ENCODE data around the gene CYP2B6.
"Not testable (repeated sequence)": the region's sequence is repeated elsewhere in the genome, so short reads cannot be mapped to it uniquely, and the experiment has no call there.

The CYP2B6 gene

DNA sequence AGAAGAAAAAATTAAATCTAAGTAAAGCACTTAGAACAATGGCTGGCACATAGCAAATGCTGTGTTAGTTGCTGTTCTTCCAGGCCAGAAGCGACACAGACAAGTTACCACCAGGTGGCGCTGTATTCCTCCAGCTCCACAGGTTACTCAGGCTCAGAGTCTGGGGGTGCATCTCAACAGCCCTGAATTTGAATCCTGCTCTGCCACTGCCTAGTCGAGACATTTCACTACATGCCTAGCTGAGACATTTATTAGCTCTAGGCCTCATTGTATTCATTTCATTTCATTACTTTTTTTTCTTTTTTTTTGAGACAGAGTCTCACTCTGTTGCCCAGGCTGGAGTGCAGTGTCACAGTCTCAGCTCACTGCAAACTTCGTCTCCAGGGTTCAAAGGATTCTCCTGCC, 16.4 kb upstream of the CYP2B6 start:
- peak; percentile 78 for DNase-seq (ENCODE audit: low read depth)
- no peak overlapping the region for H3K4me3 ChIP-seq (ENCODE audit: low read length)
- peak; percentile 87 for TF ChIP-seq CTCF (IDR thresholded peaks at IDR 0.05; ENCODE audit: insufficient read depth, low read depth, low read length, missing control alignments)

GRCh38 chr19:40976134-40976533, 14.9 kb upstream of the CYP2B6 start:
- no peak for DNase-seq (ENCODE audit: low read depth)
- no peak for TF ChIP-seq CTCF (IDR thresholded peaks at IDR 0.05; ENCODE audit: insufficient read depth, low read depth, low read length, missing control alignments)
- no peak overlapping the region for H3K4me3 ChIP-seq (ENCODE audit: low read length)

- no peak overlapping the region for H3K4me3 ChIP-seq (ENCODE audit: low read length)
- TF ChIP-seq CTCF (IDR thresholded peaks at IDR 0.05; ENCODE audit: insufficient read depth, low read depth, low read length, missing control alignments), result no peak
- no peak for DNase-seq (ENCODE audit: low read depth)
Observed at GRCh38 chr19:40976724-40977123, 14.4 kb upstream of the CYP2B6 start.

- H3K4me3 ChIP-seq (ENCODE audit: low read length); DNase-seq (ENCODE audit: low read depth): not testable (repeated sequence)
Observed at GRCh38 chr19:40979759-40980158, 11.3 kb upstream of the CYP2B6 start.

DNA sequence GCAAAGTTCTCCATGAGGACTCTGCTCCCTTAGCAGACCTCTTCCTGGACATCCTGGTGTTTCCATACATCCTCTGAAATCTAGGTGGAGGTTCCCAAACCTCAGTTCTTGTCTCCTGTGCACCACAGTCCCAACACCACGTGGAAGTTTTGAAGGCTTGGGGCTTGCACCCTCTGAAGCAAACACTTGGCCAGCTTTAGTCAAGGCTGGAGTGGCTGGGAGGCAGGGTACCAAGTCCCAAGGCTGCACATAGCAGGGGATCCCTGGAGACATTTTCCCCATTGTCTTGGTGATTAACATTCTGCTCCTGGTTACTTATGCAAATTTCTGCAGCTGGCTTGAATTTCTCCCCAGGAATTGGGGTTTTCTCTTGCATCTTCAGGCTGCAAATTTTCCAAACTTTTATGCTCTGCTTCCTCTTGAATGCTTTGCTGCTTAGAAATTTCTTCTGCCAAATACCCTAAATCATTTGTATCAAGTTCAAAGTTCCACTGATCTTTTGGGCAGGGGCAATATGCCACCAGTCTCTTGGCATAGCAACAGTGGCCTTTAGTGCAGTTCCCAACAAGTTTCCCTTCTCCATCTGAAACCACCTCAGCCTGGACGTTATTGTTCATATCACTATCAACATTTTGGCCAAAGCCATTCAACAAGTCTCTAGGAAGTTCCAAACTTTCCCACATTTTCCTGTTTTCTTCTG, 10.2 kb upstream of the CYP2B6 start:
- H3K4me3 ChIP-seq (ENCODE audit: low read length); DNase-seq (ENCODE audit: low read depth): not testable (repeated sequence)

DNA sequence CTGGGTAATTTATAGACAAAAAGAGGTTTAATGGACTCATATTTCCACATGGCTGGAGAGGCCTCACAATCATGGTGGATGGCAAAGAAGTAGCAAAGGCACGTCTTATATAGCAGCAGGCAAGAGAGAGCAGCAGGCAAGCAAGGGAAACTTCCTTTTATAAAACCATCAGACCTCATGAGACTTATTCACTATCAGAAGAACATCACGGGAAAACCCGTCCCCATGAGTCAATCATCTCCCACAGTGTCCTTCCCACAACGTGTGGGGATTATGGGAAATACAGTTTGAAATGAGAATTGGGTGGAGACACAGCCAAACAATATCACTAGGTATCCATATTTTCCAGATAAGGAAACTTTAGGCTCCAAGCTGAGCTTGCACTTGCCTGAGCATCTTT, 9.5 kb upstream of the CYP2B6 start:
- no peak for DNase-seq (ENCODE audit: low read depth)
- no peak overlapping the region for H3K4me3 ChIP-seq (ENCODE audit: low read length)
- no peak for TF ChIP-seq CTCF (IDR thresholded peaks at IDR 0.05; ENCODE audit: insufficient read depth, low read depth, low read length, missing control alignments)

DNA sequence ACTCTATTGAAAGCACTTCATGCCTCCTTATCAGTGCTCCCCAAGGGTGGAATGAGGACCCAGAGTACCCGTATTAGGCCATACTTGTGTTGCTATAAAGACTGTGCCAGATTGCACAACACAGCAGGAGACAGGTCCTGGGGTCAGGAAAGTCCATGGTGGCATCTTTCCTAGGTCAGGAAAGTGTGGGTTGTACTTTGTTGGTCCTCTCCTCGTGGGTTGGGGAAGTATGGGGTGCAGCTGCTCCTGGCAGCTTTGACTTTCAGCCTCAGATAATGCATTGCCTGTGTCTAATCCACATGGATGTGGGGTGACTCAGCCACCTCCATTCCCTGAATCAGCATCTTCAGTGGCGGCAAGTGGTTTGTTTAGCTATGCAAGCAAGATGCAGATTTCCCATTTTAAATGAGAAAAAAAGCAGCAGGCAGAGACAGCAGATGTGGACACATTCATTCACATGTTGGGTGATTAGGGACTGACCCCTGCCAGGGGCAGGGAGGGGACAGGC, 8.4 kb upstream of the CYP2B6 start:
- no peak for TF ChIP-seq CTCF (IDR thresholded peaks at IDR 0.05; ENCODE audit: insufficient read depth, low read depth, low read length, missing control alignments)
- peak; percentile 26 for DNase-seq (ENCODE audit: low read depth)
- no peak overlapping the region for H3K4me3 ChIP-seq (ENCODE audit: low read length)

- DNase-seq (ENCODE audit: low read depth), result no peak
- no peak overlapping the region for H3K4me3 ChIP-seq (ENCODE audit: low read length)
- no peak for TF ChIP-seq CTCF (IDR thresholded peaks at IDR 0.05; ENCODE audit: insufficient read depth, low read depth, low read length, missing control alignments)
Observed at GRCh38 chr19:40989453-40989852, 1.6 kb upstream of the CYP2B6 start.

All from epithelial cell of esophagus (primary cell).